Ishikawa (cell line): ENCODE data around the gene HOXB3.

ENCODE experiments used
- CEBPB ChIP-seq: IDR thresholded peaks from 2 replicates; pipeline ENCODE4 v1.6.1; 2012
- CREB1 ChIP-seq: IDR thresholded peaks from 2 replicates; pipeline ENCODE4 v1.6.1; 2012; ENCODE audit warnings: low read depth
- EGR1 ChIP-seq: IDR thresholded peaks from 2 replicates; pipeline ENCODE4 v1.6.1; 2012
- EP300 ChIP-seq: IDR thresholded peaks from 2 replicates; pipeline ENCODE4 v1.6.1; 2012; ENCODE audit warnings: borderline replicate concordance
- FOXM1 ChIP-seq: IDR thresholded peaks from 2 replicates; pipeline ENCODE4 v1.6.1; 2012; ENCODE audit warnings: low read depth, borderline replicate concordance
- MAX ChIP-seq: IDR thresholded peaks from 2 replicates; pipeline ENCODE4 v1.6.1; 2012
- NFIC ChIP-seq: IDR thresholded peaks from 2 replicates; pipeline ENCODE4 v1.6.1; 2012
- RAD21 ChIP-seq: IDR thresholded peaks from 2 replicates; pipeline ENCODE4 v1.6.1; 2012; ENCODE audit warnings: low read depth
- REST ChIP-seq: IDR thresholded peaks from 2 replicates; pipeline ENCODE4 v1.6.1; 2012; ENCODE audit warnings: low read depth, mild to moderate bottlenecking
- TAF1 ChIP-seq: IDR thresholded peaks from 2 replicates; pipeline ENCODE4 v1.6.1; 2012; ENCODE audit warnings: low read depth, mild to moderate bottlenecking
- TCF12 ChIP-seq: IDR thresholded peaks from 2 replicates; pipeline ENCODE4 v1.6.1; 2012; ENCODE audit warnings: low read depth
- TEAD4 ChIP-seq: IDR thresholded peaks from 2 replicates; pipeline ENCODE4 v1.6.1; 2012
- USF1 ChIP-seq: IDR thresholded peaks from 2 replicates; pipeline ENCODE4 v1.6.1; 2012
- YY1 ChIP-seq: IDR thresholded peaks from 2 replicates; pipeline ENCODE4 v1.6.1; 2012; ENCODE audit warnings: low read depth
- ZBTB7A ChIP-seq: IDR thresholded peaks from 2 replicates; pipeline ENCODE4 v1.6.1; 2012; ENCODE audit warnings: low read depth

The HOXB3 gene

GRCh38 chr17:48541577-48542113, 48.4 kb downstream of the HOXB3 start:
- TF ChIP-seq NFIC (no peak), EP300 (no peak), ZBTB7A (no peak), CEBPB (no peak), YY1 (no peak), FOXM1 (no peak), CREB1 (no peak), TAF1 (no peak), TCF12 (no peak), TEAD4 (no peak), REST (no peak), MAX (no peak)

- TF ChIP-seq REST, result no peak
- TF ChIP-seq NFIC, result no peak
- TF ChIP-seq EP300, result no peak
- TF ChIP-seq EGR1, result no peak
- TF ChIP-seq TEAD4, result no peak
- no peak for TF ChIP-seq YY1
- no peak for TF ChIP-seq TAF1
- TF ChIP-seq TCF12, result no peak
- no peak for TF ChIP-seq ZBTB7A
- TF ChIP-seq USF1, result no peak
- TF ChIP-seq MAX, result no peak
- no peak for TF ChIP-seq FOXM1
- TF ChIP-seq CEBPB, result no peak
- no peak for TF ChIP-seq RAD21
- TF ChIP-seq CREB1, result no peak
These were observed 48.9 kb downstream of the HOXB3 start for GRCh38 chr17:48541036-48541576.

DNA sequence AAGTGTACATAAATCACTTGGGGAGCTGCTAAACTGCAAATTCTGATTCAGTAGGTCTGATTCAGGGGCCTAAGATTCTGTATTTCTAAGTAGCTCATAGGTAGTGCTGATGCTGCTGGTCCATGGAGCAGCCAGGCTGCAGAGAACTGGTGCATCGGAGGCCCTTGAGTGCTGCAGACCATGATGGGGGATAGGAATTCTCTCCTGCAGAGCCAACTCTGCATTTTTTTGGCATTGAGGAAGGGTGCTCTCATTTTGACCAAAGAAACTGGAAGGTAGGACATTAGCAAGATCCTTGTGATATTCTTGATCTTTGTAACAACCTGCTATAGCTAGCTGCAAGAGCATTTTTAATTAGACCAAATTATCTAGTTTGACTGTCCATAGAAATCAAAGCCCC, 49.8 kb downstream of the HOXB3 start:
- TF ChIP-seq EGR1 (no peak), TCF12 (no peak), TEAD4 (no peak), REST (no peak), YY1 (no peak), CREB1 (no peak), RAD21 (no peak), USF1 (no peak), FOXM1 (no peak), TAF1 (no peak), EP300 (no peak), ZBTB7A (no peak), NFIC (no peak), CEBPB (no peak), MAX (no peak)

- TF ChIP-seq YY1 (no peak), TEAD4 (no peak), MAX (no peak), USF1 (no peak), CEBPB (no peak), REST (no peak), NFIC (no peak)
These were observed 50.9 kb downstream of the HOXB3 start for GRCh38 chr17:48539177-48539576.
